ES-I3 (cell line): ENCODE data around the gene SLAMF9.

Source experiments
- H3K36me3 ChIP-seq: 2 replicates; pipeline ENCODE4 v1.6.1; 2013; ENCODE audit warnings: mild to moderate bottlenecking, low read length, control low read depth, moderate library complexity; ENCODE audit not compliant: insufficient read depth
- H3K4me1 ChIP-seq: 2 replicates; pipeline ENCODE4 v1.6.1; 2013; ENCODE audit warnings: mild to moderate bottlenecking, control low read depth, low read length; ENCODE audit not compliant: insufficient read depth
- H3K9ac ChIP-seq: 2 replicates; pipeline ENCODE4 v1.6.1; 2013; ENCODE audit warnings: low read depth, mild to moderate bottlenecking, low read length, moderate library complexity
- H3K9me3 ChIP-seq: 2 replicates; pipeline ENCODE4 v1.6.1; 2013; ENCODE audit warnings: mild to moderate bottlenecking, low read length, moderate library complexity; ENCODE audit not compliant: control insufficient read depth, insufficient read depth

SLAMF9 gene

DNA sequence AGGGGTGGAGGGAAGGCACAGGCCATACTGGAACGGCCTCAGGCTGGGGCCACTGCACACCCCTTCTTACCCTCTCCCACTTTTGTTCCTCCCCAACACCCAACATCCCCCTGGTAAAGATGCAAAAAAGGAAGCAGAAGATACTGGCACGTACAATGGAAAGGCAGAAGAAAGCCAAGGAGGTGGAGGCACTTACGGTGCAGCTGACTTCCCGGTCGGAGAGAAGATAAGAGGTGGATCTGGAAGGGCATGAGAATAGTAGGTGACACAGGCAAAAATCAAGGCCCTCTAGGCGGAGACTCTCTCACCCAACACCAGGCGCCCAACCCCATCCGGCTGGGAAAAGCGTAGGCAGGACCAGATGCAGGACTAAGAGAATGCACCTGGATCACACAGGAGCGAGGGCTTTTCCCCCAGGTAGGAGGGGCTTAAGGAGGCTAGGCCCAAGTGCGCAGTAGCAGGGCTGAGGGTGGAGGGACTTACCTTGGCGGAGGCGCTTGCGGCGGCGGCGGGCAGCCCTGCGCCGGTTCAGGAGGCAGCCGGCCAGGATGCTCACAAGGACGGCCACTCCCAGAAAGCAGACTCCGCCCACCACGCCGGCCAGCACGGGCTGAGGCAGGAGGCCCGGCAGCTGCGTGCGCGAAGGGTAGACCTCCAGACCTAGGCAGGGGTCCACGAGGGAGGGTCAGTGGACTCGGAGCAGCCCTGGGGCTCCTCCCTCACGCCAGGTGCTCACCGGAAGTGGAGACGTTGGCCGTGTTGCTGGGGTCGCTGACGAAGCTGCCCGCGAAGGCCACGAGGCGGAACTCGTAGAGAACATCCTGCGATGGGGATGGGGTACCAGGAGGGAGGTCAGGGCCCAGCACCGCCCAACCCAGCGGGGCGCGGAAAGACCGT lies 24.6 kb downstream of the SLAMF9 start:
- peak overlapping the region; percentile 55; the same call in 1 of the 2 replicates for H3K9ac ChIP-seq
- H3K4me1 ChIP-seq, result no peaks in the 10 kb centered on the region; the same call in 1 of the 2 replicates
- no peaks in the 10 kb centered on the region for H3K9me3 ChIP-seq
- no peaks in the 10 kb centered on the region for H3K36me3 ChIP-seq

DNA sequence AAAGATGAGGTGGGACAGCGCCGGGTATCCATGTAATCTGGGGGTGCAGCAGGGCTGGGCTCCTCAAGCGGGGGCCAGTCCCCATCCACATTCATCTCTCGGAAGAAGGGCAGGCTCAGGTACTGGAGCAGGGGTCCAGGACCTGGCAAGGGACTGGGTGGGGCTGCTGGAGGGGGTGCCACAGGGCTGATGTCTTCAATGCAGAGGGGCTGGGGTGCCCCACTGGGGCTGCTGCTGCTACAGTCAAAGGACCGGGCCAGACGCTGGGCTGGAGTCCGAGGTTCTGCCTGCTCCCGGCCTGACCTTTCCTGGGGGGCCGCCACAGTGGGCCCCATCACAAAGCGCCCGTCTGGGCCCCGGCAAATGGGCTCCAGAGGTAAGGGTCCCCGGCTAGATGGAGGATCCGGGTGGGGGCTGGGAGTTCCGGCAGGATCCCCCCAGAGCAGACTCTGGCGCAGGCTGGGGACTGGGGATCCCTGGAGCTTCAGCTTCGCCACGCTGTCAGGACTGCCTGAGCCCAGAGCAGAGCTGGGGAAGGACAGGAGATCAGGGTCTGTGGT lies 25.5 kb downstream of the SLAMF9 start:
- peaks cover 4% of the 10 kb centered on the region; the same call in 1 of the 2 replicates for H3K4me1 ChIP-seq
- H3K36me3 ChIP-seq, result no peaks in the 10 kb centered on the region
- H3K9ac ChIP-seq, result peak overlapping the region; percentile 55; the same call in 1 of the 2 replicates
- H3K9me3 ChIP-seq, result no peaks in the 10 kb centered on the region

DNA sequence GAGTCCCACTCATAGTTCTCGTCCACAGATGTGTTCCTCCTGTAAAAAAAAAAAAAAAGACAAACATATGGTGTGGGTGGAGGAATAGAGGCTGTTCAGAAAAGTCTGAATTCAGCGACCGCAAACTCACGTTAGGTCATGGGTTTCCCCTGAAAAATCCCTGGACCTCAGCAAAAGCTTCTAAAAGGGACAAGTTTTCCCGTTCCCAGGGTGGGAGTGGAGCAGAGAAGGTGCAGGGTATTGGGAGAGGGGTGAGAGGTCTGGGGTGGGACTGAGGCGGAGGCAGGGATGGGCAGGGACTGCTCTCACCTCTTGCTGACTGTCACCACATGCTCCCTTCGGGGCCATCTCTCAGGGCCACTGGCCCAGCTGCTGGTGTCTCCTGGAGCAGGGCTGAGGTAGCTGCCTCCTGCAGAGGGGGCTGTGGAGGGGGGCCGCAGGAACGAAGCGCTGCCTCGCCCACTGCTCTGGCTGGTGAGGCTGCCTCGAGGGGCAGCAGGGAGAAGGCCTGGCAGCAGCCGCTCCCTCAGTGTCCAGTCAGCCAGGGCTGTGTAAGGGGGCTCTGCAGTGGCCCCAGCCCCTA lies 26.1 kb downstream of the SLAMF9 start:
- Histone ChIP-seq H3K9me3 (no peaks in the 10 kb centered on the region), H3K4me1 (peaks cover 8% of the 10 kb centered on the region; the same call in 1 of the 2 replicates), H3K9ac (no peak overlapping the region), H3K36me3 (no peaks in the 10 kb centered on the region)

DNA sequence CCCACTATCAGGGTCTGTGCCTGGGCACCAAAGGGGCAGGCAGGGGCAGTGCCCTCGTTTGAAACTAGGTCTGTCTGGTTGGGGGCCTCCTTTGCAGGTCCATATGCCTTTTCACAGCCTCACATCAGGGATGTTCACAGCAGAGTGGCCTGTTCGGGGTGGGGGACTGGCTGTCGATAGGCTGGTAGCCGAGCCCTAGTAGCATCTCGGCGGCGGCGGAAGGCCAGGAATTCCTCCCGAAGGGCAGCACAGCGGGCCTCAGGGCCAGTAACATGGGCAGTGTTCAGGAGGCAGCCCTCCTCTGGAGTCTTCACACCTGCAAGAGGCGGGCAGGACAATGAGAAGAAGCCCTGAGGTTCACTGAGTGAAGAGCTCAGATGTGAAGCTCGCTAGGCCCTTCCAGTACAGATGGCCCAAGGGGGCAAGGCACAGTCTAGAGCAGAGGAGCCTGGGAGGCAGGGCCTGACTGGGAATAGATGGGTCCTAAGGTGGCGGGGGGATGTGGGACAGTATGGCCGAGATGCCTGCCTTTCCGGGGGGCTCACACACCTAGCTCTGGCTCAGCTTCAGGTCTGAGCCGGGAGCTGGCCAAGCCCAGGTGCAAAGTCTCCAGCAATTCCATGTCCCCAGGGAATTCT lies 26.7 kb downstream of the SLAMF9 start:
- H3K9me3 ChIP-seq, result no peaks in the 10 kb centered on the region
- no peak overlapping the region for H3K9ac ChIP-seq
- H3K4me1 ChIP-seq, result peaks cover 14% of the 10 kb centered on the region; the same call in 1 of the 2 replicates
- H3K36me3 ChIP-seq, result no peaks in the 10 kb centered on the region

DNA sequence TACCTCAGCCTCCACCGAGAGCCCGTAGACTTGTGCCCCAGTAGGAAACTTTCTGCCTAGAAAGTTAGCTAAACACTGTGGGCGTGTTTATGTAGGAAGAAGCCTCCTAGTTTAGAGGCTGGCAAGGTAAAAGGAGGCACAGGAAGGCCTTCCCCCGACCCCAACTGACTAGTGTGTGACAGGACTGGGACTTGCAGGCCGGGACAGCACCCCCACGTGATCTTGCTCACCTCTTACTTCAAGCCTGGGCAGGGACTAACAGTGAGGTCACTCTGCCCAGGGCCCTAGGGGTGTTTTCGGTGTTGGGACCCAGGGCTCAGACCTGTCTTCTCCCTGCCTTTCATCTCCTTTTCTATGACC lies 28.3 kb downstream of the SLAMF9 start:
- no peaks in the 10 kb centered on the region for H3K9me3 ChIP-seq
- peaks cover 21% of the 10 kb centered on the region for H3K4me1 ChIP-seq
- peak overlapping the region; percentile 56 for H3K9ac ChIP-seq
- no peaks in the 10 kb centered on the region for H3K36me3 ChIP-seq

DNA sequence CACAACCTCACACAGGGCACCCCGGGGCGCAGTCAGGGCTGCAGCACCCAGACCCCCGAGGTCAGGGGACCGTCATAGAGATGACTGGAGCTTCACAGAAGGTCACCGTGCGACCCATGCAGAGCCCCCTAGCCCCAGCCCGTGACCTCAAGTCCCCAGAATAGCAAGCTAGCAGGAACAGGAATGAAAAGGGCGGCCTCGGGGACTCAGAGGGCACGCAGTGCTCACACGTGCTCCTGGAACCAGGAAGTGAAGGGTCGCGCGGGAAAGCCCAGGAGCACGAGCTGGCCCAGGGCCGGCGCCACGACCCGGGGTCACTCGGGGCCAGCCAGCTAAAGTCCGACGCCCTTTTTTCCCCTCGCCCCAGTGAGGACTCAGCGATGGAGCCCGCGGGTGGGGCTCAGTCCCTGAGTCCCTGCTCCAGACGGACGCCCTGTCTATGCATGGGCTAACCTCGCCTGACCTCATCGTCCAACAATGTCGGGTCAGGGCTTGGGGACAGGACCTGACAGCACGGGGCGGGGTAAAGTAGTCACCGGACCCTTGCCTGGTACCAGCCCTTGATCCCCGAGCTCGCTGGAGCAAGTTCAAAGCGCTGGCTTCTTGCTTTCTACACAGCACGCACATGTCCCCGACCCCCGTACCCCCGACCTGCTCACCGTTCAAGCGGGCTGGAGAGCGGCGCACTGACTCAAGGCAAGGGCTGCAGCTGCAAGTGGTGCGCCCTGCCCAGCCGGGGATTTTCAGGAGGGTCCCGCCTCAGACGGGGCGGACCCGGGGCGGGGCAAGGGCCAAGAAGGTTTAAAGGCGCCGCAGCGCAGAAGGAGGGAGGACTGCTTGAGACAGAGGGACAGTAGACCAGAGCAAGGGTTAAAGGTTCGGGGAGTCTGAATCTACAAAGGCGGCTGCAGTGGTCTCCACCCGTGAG lies 29.0 kb downstream of the SLAMF9 start, which contains the start of gene TAGLN2:
TAGLN2 (minus strand) TSS at position 717 of the 928 bp plus-strand sequence. CDS start 4,998 bp downstream, outside the sequence.
- peaks cover 21% of the 10 kb centered on the region for H3K4me1 ChIP-seq
- no peaks in the 10 kb centered on the region for H3K9me3 ChIP-seq
- H3K9ac ChIP-seq, result peak within 1 kb of the TSS; percentile 56
- H3K36me3 ChIP-seq, result no peaks in the 10 kb centered on the region

DNA sequence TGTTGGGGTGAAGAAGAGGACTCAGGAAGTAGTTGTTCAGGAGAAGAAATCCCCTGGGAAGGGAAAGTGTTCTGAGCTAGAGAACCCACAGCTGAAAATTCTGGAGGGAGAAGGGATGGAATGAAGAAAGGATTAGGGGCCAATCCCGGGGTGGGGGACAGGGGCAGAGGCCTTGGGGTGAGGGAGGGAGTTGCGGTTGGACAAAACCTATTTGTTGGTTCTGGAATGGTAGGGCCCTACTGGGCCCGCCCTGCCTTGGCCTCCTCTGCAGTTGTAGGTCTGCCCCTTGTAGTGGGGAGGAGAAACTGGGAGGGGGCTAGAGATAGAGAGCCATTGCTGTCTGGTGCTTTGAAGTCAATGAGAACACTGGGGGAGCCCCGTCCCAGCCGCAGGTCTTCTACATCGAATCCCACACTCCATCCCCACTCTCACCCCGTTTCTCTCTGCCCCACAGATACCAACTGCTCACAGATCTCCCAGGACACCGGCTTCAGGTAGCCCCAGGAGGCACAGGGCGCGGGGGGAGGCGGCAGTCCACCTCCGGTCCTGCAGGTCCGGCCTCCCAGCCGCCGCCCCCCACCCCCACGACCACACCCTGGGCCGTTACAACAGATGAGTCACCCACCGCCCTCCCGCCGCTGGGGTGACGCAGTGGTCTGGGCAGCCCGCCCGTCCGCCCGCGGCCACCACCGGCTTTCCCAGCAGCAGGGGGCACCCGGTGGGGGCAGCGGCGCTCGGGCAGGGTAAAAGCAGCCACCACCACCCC lies 29.8 kb downstream of the SLAMF9 start:
- no peaks in the 10 kb centered on the region for H3K36me3 ChIP-seq
- H3K9me3 ChIP-seq, result no peaks in the 10 kb centered on the region
- H3K4me1 ChIP-seq, result peaks cover 21% of the 10 kb centered on the region
- H3K9ac ChIP-seq, result peak overlapping the region; percentile 56

DNA sequence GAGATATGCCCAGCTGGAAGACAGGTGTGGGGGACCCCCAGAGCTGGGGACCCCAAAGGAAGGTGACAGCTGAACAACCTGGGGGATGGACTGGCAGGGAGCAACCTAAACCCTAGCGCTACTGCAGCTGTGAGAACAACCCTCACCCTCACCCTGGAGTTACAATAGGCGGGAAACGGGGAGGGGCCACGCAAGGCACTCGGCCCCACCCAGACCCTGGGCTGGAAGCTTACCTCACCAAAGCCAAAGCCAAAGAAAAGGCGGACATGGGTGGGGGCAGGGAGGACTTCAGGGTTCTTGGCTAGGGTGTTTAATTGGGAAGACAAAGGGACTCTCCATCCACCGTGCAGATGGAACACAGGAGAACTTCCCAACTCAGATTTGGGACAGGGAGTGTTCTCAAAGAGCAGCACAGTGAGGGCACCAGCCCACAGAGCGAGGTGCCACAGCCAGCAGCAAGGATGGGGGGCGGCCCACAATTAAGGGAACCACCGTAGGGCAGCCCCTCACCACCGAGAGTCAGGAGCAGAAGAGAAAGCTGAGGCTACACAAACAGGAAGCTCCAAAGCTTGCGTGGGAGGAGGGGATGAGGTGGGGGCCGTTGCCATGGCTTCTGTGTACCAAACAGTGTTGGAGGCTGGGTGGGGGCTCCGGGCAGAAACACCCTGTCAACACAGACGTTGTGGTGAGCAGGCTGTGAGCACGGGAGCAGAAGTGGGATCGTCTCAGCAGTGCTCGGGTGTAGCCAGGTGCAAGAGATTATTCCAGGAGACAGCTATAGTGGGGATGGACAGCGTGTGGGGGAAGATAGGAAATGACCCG lies 30.6 kb downstream of the SLAMF9 start:
- Histone ChIP-seq H3K36me3 (no peaks in the 10 kb centered on the region), H3K4me1 (peaks cover 21% of the 10 kb centered on the region), H3K9me3 (no peaks in the 10 kb centered on the region), H3K9ac (peak overlapping the region; percentile 56)

DNA sequence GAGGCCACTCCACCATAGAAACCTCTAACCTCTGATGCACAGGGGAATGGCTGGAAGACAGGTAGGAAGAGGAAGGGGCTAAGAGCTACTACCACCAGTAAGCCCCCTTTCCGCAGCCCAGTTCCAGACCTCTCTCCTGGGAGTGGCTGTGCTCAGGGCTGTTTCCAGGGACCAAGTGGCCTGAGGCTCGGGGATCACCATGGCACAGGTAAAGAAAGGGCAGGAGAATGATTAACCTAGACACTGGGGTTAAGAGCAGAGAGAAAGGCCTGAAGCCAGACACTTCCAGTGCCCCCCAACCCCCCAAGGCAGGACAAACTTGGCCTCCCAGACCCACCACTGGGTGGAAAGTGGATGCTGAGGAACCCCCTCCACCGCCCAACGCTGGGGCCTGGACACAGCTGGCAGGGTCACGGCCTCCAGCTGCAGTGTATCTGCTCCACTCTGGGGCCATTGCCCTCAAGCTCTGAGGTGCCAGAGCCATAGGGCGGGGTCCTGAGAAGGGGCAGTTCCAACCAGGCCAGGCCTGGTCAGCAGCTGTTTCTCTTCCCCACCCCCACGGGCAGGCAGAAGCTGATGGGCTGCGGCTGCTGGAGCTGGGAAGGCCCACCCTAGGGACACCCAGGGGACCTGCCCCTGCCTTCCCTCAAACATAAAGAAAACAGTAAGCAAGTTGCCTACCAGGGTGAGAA lies 31.4 kb downstream of the SLAMF9 start:
- H3K9ac ChIP-seq, result no peak overlapping the region; the same call in 1 of the 2 replicates
- no peaks in the 10 kb centered on the region for H3K9me3 ChIP-seq
- no peaks in the 10 kb centered on the region for H3K36me3 ChIP-seq
- H3K4me1 ChIP-seq, result peaks cover 23% of the 10 kb centered on the region

DNA sequence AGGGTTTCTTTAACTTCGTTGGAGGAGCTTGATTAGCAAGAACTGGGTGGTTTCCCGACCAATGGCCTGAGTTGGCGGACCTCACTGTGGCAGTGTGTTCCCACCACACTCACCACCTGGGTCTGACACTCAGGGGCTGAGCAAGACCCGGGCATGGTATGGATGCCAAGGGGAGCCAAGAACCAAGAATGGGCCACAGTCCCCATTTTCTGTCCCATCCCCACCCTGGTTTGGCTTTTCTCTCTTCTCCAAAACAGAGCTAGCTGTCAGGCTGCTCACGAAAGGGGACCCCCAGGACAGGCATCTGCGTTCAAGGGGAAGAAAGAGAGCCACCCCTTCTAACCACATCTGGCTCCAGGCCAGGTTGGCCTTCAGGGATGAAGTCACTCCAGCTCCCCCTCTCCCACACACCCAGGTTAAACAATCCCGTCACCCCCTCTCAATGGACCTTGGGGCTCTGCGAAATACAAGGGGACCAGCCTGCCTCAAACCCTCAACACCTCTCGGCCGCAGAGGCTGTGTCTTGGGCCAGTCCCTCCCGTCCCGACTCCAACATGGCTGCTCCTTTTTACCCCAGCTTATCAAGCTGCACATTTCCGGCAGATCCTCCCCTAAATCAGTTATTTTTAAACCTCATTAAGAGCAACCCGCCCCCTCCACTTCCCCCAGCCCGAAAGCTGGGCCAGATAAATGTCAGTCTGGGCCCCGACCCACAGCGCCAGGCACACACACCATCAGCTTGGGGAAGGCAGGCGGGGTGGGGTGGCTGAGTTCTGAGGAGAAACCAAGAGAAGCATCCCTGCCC lies 32.1 kb downstream of the SLAMF9 start:
- peaks cover 26% of the 10 kb centered on the region for H3K4me1 ChIP-seq
- no peaks in the 10 kb centered on the region for H3K9me3 ChIP-seq
- H3K9ac ChIP-seq, result no peak overlapping the region
- no peaks in the 10 kb centered on the region for H3K36me3 ChIP-seq

DNA sequence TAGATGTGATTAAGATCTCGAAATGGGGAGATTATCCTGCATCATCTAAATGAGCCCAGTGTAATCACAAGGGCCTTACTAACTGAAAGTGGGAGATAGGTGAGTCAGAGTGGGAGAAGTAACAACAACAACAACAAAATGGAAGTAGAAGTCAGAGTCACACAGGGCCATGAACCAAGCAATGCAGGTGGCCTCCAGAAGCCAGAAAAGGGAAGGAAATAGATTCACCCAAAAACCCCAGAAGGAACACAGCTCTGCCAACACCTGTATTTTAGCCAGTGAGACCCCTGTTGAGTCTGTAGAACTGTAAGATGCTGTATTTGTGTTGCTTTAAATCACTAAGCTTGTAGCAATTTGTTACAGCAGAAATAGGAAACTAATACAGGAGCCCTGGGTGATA lies 32.8 kb downstream of the SLAMF9 start:
- Histone ChIP-seq H3K36me3 (no peaks in the 10 kb centered on the region), H3K9me3 (no peaks in the 10 kb centered on the region), H3K9ac (no peak overlapping the region), H3K4me1 (peaks cover 32% of the 10 kb centered on the region)
